Brain microvascular endothelial cell (primary cell): Measurements from ENCODE around the gene LGALS3.

ENCODE experiments used
- DNase-seq: peaks from one replicate; pipeline ENCODE4 v3.0.0-alpha.2; 2020
- H3K27ac ChIP-seq: fragments of 250-450 bp; sonication (Bioruptor Pico); 2 replicates; pipeline ENCODE4 v1.5.1; 2020; ENCODE audit warnings: mild to moderate bottlenecking, moderate library complexity
- H3K27me3 ChIP-seq: fragments of 250-450 bp; sonication (Bioruptor Pico); replicated peaks from 2 replicates; pipeline ENCODE4 v1.5.1; 2020; ENCODE audit warnings: mild to moderate bottlenecking
- H3K36me3 ChIP-seq: fragments of 250-450 bp; sonication (Bioruptor Pico); replicated peaks from 2 replicates; pipeline ENCODE4 v1.5.1; 2020; ENCODE audit warnings: mild to moderate bottlenecking
- H3K4me3 ChIP-seq: 2 replicates; pipeline ENCODE4 v1.5.1; 2011; ENCODE audit warnings: low read depth, mild to moderate bottlenecking, control low read depth, low read length, moderate library complexity
- CTCF ChIP-seq: IDR thresholded peaks from 2 replicates; pipeline ENCODE4 v1.5.1; 2011; ENCODE audit warnings: low read depth, mild to moderate bottlenecking, moderate library complexity, low read length, control low read depth, inconsistent platforms; ENCODE audit errors: missing control alignments
- in situ Hi-C: cut with HindIII; loops from 2 replicates; pipeline ENCODE4 v1.10.0; 2017; ENCODE audit warnings: low sequenced_read_pairs, low pct_ligation_motif_present

Gene LGALS3

DNA sequence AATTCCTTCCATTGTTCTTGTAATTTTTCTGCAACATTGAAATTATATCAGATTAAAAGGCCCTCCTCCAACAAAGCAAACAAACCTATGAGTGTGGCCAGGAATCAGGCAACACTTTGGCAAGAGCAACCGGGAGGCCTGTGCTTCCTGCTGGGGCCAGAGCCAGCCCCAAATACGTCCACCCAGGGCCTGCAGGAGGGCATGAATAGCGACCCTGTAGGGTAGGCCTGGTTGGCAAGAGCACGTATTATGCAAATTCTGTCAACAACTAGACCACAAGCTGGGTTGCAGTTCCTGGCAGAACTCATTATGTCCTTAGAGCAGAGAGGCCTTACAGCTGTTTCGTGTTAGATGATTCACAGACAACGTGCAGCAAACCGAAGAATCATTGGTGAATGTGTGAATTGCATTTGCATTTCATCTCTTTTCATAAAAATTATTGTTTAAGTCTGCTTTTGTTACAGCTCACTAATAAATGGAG, 26.9 kb upstream of the LGALS3 start:
- DNase-seq: peak; percentile 76
- in situ Hi-C loops: no loop called here
- peak overlapping the region; percentile 80 for H3K27ac ChIP-seq
- no peak overlapping the region for H3K4me3 ChIP-seq
- H3K27me3 ChIP-seq: no peaks in the 10 kb centered on the region
- TF ChIP-seq CTCF: no peak
- no peaks in the 10 kb centered on the region for H3K36me3 ChIP-seq

DNA sequence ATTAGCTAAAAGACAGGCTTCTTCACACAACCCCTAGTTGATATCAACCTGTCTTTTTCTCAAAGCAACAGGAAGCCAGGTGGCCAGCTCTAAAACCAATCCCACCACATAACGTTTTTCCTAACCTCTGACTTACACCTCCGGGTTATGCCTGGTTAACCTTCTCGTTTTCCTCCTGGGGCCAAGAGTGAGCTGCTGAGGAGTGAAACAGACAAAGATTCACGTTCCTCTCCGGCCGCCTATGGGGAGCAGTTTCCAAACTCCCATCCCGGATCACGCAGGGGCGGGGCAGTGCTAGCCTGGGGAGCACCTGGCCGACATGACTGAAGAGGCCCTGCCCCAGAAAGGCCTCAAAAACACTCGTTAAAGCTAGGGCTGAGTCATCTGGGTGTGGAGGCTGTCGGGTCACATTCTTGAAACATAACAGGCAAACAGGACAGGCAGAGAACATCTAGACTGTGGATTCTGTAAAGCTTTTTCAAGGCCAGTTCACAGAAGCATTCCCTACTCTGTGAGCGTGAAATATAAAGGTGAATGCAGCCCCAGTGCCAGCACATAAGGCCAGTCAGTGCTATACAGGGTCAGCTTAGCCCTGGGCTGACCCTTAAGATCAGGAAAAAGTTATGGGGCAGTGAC, 25.9 kb upstream of the LGALS3 start:
- no peaks in the 10 kb centered on the region for H3K27me3 ChIP-seq
- peak; percentile 86 for DNase-seq
- peak overlapping the region; percentile 80 for H3K27ac ChIP-seq
- H3K4me3 ChIP-seq: no peak overlapping the region
- TF ChIP-seq CTCF: no peak
- no peaks in the 10 kb centered on the region for H3K36me3 ChIP-seq
- in situ Hi-C loops: no loop called here

DNA sequence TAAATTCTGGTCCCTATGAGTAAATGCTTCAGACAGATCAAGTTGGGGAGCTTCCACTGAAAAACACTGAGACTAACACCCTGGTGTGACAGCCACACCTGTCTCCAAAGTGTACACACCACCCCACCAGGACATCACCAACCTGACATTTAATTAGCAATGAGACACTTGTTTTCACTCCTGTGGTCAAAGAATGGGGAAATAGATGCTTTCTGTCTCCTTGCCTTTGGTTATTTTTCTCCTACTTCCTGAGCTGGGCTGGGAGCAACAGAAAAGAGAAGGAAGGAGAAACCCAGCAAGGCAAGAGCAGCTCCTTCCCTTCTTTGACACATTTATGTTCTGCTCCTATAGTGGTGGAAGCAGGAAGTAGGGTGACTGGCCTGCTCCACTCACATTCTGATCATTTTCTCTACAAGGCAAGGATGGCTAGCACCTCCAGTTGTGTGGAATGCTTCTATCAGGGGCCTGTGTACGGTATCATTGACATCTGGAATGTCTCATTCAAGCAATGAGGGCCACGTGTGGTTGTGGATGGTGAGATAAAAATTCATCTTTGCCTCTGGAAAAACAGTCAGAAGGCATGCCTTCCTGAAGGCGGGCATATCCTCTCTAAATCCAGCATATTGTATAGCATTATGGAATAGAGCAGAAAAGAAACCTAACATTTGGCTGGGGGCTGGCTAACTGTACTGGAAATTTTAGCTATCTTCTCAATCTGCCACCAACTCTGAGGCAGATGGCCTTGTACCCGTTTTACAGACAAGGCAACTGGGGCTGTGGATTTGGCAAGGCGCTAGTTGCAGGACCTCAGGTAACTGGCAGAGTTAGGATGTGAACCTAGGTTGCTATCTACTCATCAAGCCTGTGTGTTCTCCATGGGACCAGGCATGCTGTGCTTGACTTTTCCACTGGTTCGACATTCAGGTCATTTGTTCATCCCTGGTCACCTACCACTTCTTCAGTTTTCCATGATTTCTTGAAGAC, 24.8 kb upstream of the LGALS3 start:
- Histone ChIP-seq H3K27me3 (no peaks in the 10 kb centered on the region), H3K4me3 (no peak overlapping the region), H3K27ac (peak overlapping the region; percentile 80), H3K36me3 (no peaks in the 10 kb centered on the region)
- no peak for DNase-seq
- in situ Hi-C loops: no loop called here
- no peak for TF ChIP-seq CTCF

- H3K27ac ChIP-seq: no peak overlapping the region
- no peak for DNase-seq
- H3K4me3 ChIP-seq: no peak overlapping the region
- no peak for TF ChIP-seq CTCF
- H3K27me3 ChIP-seq: no peaks in the 10 kb centered on the region
- in situ Hi-C loops: no loop called here
- no peaks in the 10 kb centered on the region for H3K36me3 ChIP-seq
These were observed 23.1 kb upstream of the LGALS3 start for GRCh38 chr14:55105991-55106390.

DNA sequence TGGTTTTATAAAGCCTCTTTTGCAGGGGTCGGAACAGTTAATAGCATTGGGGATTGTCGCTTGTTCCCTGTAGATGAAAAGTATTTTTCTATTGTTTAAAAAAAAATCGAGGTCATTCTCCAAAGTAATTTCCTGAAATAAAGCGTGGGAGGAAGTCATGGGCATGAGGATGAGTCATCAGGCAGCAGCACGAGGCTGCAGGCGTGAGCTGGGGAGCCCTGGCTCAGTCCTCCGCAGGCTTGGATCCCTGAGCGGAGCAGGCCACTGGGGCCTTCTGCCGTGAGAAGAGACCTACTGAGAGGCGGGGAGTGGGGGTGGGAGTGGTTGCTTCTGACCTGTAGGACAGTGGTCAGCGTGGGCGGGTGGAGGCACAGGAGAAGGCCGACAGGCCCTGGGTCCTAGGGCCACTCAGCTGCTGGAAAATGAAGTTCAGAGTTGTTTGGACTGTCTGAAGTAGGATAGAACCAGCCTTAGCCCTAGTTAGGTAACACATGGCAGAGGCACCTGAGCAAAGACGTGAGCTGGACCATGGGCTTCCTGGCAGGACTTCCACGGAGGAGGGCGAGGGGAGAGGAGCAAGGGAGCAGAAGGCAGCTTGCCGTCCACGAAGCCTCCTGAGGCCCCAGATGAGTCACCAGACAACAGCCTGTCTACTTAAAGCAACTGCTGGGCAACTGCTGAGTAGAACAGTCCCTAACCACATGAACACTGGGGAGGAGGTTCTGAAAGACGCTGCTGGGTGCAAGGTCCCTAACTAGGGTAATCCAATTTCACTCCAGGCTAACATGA, 21.1 kb upstream of the LGALS3 start:
- no peaks in the 10 kb centered on the region for H3K27me3 ChIP-seq
- DNase-seq: peak; percentile 97
- H3K4me3 ChIP-seq: peak overlapping the region; percentile 27
- in situ Hi-C loops: no loop called here
- no peak for TF ChIP-seq CTCF
- no peaks in the 10 kb centered on the region for H3K36me3 ChIP-seq
- H3K27ac ChIP-seq: peak overlapping the region; percentile 100
